NCI-H2029 (cell line): Measurements from ENCODE around the gene HERC4.
"Not testable (repeated sequence)": the region's sequence is repeated elsewhere in the genome, so short reads cannot be mapped to it uniquely, and the experiment has no call there.

Experiments
- DNase-seq: peaks from one replicate; lab custom pipeline; 2025; lab: John Stamatoyannopoulos, UW

Gene HERC4

DNA sequence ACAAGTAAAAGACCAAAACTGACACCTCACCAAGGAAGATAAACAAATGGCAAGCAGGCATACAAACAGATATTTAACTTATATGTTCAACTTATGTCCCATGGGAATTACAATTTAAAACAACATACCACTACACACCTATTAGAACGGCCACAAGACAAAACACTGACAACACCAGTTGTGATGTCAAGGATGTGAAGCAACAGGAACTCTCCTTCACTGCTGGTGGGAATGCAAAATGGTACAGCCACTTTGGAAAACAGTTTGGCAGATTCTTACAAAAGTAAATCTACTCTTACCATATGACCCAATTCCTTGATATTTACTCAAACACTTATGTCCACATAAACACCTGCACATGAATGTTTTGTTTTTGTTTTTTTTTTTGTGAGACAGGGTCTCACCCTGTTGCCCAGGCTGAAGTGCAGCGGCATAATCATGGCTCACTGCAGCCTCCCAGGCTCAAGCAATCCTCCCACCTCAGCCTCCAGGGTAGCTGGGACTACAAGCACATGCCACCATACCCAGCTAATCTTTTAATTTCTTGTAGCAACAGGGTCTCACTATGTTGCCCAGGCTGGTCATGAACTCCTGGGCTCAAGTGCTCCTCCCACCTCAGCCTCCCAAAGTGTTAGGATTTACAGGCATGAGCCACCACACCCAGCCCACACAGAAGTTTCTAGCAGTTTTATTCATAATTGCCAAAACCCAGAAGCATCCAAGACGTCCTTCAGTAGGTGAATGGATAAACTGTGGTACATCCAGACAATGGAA, 27.3 kb downstream of the HERC4 start:
- DNase-seq, result no peak

DNA sequence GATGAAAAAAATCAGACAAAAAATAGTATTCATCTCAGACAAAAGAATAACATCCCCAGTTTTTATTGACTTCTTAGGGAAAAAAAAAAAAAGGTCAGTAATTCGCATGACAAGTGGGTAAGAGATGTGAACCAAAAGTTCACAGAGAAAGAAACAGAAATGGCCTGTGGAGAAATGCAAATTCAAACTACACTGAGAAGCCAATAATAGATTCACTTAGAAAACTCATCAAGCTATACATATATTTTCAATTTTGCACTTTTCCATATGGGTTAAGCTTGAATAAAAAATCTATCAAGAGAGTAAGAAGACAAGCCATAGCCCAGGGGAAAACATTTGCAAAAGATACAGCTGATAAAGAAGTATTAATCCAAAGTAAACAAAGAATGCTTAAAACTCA, 28.0 kb downstream of the HERC4 start:
- DNase-seq, result no peak

GRCh38 chr10:68046642-68047041, 28.4 kb downstream of the HERC4 start:
- no peak for DNase-seq

DNA sequence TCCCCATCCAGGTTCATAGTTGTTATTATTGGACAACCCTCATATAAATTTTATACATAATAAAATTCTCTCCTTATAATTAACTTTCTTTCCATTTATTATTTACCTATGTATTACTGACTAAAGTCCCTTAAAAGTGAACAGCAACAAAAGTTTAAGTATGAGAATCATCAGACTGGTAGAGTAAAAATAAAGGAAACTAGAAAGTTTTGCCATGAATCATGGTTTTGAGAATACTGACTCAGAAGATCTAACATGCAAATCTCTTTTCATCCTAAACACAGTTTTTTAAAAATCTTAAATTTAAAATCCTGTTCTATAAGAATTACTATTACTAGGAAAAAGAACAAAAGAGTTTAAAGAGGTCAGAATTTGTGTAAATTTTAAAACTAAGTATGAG, 32.1 kb downstream of the HERC4 start:
- no peak for DNase-seq

DNA sequence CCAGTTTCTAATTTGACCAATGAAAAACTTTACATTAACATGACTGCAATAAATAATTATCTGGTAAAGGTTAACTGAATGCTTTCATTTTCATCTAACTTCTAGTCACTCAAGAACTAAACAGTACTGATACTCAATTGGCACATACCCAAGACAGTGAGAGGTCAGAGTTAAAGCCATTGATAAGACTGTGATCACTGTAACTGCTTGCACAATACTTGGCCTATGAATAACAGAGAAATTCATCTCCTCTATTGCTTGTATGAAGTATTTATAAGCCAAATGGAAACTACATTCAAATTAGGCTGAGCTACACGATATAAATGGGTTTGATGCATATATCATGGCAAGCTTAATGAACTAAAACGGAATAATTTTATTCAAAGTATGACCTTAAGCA, 43.0 kb downstream of the HERC4 start:
- DNase-seq, result no peak

DNA sequence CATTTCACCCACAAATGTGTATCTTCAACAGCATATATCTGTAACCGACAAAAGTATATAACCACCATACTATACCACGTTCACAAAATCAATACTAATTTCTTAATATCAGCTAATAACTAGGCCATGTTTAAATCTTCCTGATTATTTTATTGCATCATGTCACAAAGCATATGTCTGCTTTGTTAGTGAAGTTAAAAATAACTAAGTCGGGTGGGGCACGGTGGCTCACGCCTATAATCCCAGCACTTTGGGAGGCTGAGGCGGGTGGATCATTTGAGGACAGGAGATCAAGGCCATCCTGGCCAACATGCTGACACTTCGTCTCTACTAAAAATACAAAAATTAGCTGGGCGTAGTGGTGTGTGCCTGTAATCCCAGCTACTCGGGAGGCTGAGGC, 47.7 kb downstream of the HERC4 start:
- no peak for DNase-seq

GRCh38 chr10:68023292-68023691, 51.8 kb downstream of the HERC4 start:
- no peak for DNase-seq

- not testable (repeated sequence) for DNase-seq
Observed at GRCh38 chr10:68022324-68022723, 52.8 kb downstream of the HERC4 start.

GRCh38 chr10:68016519-68016918, 58.6 kb downstream of the HERC4 start:
- not testable (repeated sequence) for DNase-seq

- no peak for DNase-seq
Observed at GRCh38 chr10:68010426-68010940, 64.6 kb downstream of the HERC4 start.

DNA sequence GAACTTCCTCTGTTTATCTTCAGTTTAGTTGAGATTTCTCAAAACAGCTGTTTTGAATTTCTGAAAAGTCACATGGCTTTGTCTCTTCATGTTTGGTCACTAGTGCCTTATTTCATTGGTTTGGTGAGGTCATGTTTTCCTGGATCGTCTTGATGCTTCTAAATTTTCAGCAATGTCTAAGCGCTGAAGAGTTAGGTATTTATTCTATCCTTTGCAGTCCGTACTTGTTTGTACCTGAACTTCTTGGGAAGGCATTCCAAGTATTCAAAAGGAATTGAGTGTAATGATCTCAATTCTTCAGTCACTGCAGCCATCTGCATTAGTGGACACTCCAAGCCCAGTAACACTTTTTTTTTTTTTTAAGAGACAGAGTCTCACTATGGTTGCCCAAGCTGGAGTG, 67.7 kb downstream of the HERC4 start:
- DNase-seq, result no peak

- no peak for DNase-seq
Observed at GRCh38 chr10:68001539-68001938, 73.5 kb downstream of the HERC4 start.

- no peak for DNase-seq
Observed at GRCh38 chr10:68001000-68001399, 74.1 kb downstream of the HERC4 start.

GRCh38 chr10:67990093-67990492, 85.0 kb downstream of the HERC4 start:
- no peak for DNase-seq

- no peak for DNase-seq
Observed at GRCh38 chr10:67988606-67989005, 86.5 kb downstream of the HERC4 start.

- not testable (repeated sequence) for DNase-seq
Observed at GRCh38 chr10:67982603-67983002, 92.5 kb downstream of the HERC4 start.

- no peak for DNase-seq
Observed at GRCh38 chr10:67978749-67979148, 96.3 kb downstream of the HERC4 start.

DNA sequence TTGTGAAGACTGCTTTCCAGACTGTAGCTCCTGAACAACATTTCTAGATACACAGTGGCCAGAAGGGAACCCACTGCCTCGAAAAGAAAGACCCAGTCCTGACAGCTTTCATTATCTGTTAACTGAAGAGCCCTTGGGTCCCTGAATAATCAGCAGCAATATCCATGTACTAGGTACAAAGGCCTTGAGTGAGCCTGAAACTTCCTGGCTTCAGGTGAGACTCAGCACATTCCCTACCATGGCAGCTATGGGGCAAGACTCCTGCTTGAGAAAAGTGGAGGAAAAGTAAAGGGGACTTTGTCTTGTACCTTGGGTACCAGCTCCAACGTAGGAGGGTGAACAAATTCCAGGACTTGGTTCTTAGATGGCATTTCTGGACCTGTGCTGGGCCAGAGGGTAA, 97.8 kb downstream of the HERC4 start:
- DNase-seq, result no peak

GRCh38 chr10:67976292-67977245, 98.5 kb downstream of the HERC4 start:
- peak; percentile 13 for DNase-seq

DNA sequence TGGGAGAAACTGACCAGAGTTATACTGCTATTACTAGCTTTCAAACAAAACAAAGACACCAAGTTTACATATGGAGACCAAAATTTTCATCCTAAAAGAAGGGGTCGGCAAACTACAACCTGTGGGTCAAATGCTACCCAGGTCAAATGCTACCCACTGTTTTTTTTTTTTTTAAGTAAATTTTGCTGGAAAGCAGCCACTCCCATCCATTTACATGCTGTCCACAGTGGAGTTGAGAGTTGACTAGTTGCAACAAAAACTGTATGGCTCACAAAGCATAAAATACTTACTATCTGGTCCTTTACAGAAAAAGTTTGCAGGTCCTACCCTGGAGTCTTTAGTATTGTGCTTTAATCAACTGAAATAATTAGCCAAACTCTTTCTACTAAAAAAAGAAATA, 99.2 kb downstream of the HERC4 start:
- DNase-seq, result no peak

DNA sequence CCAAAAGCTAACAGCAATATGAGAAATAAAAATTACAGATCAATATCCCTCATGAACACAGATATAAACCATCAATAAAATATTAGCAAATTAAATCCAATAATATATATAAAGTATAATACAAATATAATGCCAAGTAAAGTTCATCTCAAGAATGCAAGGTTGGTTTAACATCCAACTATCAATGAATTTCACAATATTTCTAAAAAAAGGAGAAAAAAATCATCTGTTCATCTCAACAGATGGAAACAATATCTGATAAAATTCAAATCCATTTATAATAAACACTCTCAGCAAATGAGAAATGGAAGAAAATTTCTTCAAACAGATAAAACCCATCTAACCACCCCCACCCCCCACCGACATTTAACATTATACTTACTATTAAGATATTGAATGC, 103.8 kb downstream of the HERC4 start:
- DNase-seq, result no peak

DNA sequence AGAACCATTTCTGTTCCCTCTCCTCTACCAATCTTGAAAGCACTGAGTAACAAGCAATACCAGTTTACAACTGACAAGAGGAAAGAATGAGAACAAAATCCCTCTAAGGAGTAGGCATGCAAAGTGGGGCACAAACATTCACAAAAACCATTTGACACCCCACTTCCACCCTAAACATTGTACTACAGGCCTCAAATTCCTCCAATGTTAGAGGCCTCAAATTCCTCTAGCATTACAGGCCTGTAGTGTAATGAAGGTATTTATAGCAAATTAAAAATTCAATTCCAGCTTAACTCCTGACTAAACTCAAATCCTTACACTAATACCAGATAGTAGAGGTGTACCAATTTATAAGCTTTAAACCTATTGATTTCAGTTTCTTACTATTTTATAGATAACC, 105.2 kb downstream of the HERC4 start:
- no peak for DNase-seq

- DNase-seq, result not testable (repeated sequence)
Observed at GRCh38 chr10:67966035-67966434, 109.0 kb downstream of the HERC4 start.
